ENCODE measurements around the gene ROBO1.

The ROBO1 gene

GRCh38 chr3:78963771-78964170 lies 804.0 kb downstream of the ROBO1 start:
- DNase-seq = no peak

- DNase-seq = no peak
These were observed 810.3 kb downstream of the ROBO1 start for GRCh38 chr3:78957456-78957855.

- DNase-seq = no peak
These were observed 816.4 kb downstream of the ROBO1 start for GRCh38 chr3:78951342-78951945.

GRCh38 chr3:78941587-78941986 lies 826.2 kb downstream of the ROBO1 start:
- DNase-seq = no peak

GRCh38 chr3:78940626-78941025 lies 827.2 kb downstream of the ROBO1 start:
- no peak for DNase-seq

- no peak for DNase-seq
These were observed 827.7 kb downstream of the ROBO1 start for GRCh38 chr3:78940128-78940527.

GRCh38 chr3:78937475-78937874 lies 830.3 kb downstream of the ROBO1 start:
- no peak for DNase-seq

- DNase-seq = no peak
These were observed 840.0 kb downstream of the ROBO1 start for GRCh38 chr3:78927759-78928158.

GRCh38 chr3:78926523-78926922 lies 841.3 kb downstream of the ROBO1 start:
- no peak for DNase-seq

GRCh38 chr3:78924711-78925110 lies 843.1 kb downstream of the ROBO1 start:
- DNase-seq = no peak

- no peak for DNase-seq
These were observed 848.6 kb downstream of the ROBO1 start for GRCh38 chr3:78919021-78919755.

GRCh38 chr3:78918361-78919020 lies 849.3 kb downstream of the ROBO1 start:
- DNase-seq = no peak

GRCh38 chr3:78917536-78917935 lies 850.3 kb downstream of the ROBO1 start:
- DNase-seq = no peak

GRCh38 chr3:78913711-78914110 lies 854.1 kb downstream of the ROBO1 start:
- DNase-seq = no peak

GRCh38 chr3:78912687-78913086 lies 855.1 kb downstream of the ROBO1 start:
- DNase-seq = no peak

GRCh38 chr3:78912259-78912658 lies 855.5 kb downstream of the ROBO1 start:
- no peak for DNase-seq

- no peak for DNase-seq
These were observed 856.4 kb downstream of the ROBO1 start for GRCh38 chr3:78911394-78911793.

GRCh38 chr3:78908236-78908635 lies 859.6 kb downstream of the ROBO1 start:
- DNase-seq = no peak

- no peak for DNase-seq
These were observed 860.4 kb downstream of the ROBO1 start for GRCh38 chr3:78907367-78907766.

- DNase-seq = no peak
These were observed 860.9 kb downstream of the ROBO1 start for GRCh38 chr3:78906930-78907329.

GRCh38 chr3:78906245-78906644 lies 861.6 kb downstream of the ROBO1 start:
- no peak for DNase-seq

- DNase-seq = no peak
These were observed 862.1 kb downstream of the ROBO1 start for GRCh38 chr3:78905700-78906099.

GRCh38 chr3:78901544-78901943 lies 866.3 kb downstream of the ROBO1 start:
- no peak for DNase-seq

- no peak for DNase-seq
These were observed 866.9 kb downstream of the ROBO1 start for GRCh38 chr3:78900880-78901279.
